ENCODE measurements around the gene EXD3.

EXD3 gene

GRCh38 chr9:137365552-137366444 lies 57.2 kb downstream of the EXD3 start:
- no peak for DNase-seq (ENCODE audit: low spot score)

- DNase-seq (ENCODE audit: low spot score), result no peak
Observed at GRCh38 chr9:137365056-137365455, 57.9 kb downstream of the EXD3 start.

GRCh38 chr9:137359850-137360249 lies 63.1 kb downstream of the EXD3 start:
- DNase-seq (ENCODE audit: low spot score), result no peak

GRCh38 chr9:137358126-137358525 lies 64.8 kb downstream of the EXD3 start:
- DNase-seq (ENCODE audit: low spot score), result no peak

- no peak for DNase-seq (ENCODE audit: low spot score)
Observed at GRCh38 chr9:137357166-137357565, 65.8 kb downstream of the EXD3 start.

GRCh38 chr9:137355761-137356365 lies 67.1 kb downstream of the EXD3 start:
- DNase-seq (ENCODE audit: low spot score), result no peak

GRCh38 chr9:137354845-137355760 lies 67.9 kb downstream of the EXD3 start:
- DNase-seq (ENCODE audit: low spot score), result no peak

- DNase-seq (ENCODE audit: low spot score), result no peak
Observed at GRCh38 chr9:137354153-137354844, 68.7 kb downstream of the EXD3 start.

GRCh38 chr9:137353223-137354152 lies 69.5 kb downstream of the EXD3 start:
- DNase-seq (ENCODE audit: low spot score), result no peak

- no peak for DNase-seq (ENCODE audit: low spot score)
Observed at GRCh38 chr9:137352511-137353222, 70.3 kb downstream of the EXD3 start.

GRCh38 chr9:137351781-137352501 lies 71.0 kb downstream of the EXD3 start:
- DNase-seq (ENCODE audit: low spot score), result no peak

- DNase-seq (ENCODE audit: low spot score), result no peak
Observed at GRCh38 chr9:137350696-137351584, 72.0 kb downstream of the EXD3 start.

- DNase-seq (ENCODE audit: low spot score), result no peak
Observed at GRCh38 chr9:137349471-137350033, 73.4 kb downstream of the EXD3 start.

GRCh38 chr9:137348769-137349470 lies 74.0 kb downstream of the EXD3 start:
- no peak for DNase-seq (ENCODE audit: low spot score)

- no peak for DNase-seq (ENCODE audit: low spot score)
Observed at GRCh38 chr9:137347928-137348327, 75.0 kb downstream of the EXD3 start.

GRCh38 chr9:137342482-137342881 lies 80.5 kb downstream of the EXD3 start:
- no peak for DNase-seq (ENCODE audit: low spot score)

GRCh38 chr9:137341227-137341626 lies 81.7 kb downstream of the EXD3 start:
- no peak for DNase-seq (ENCODE audit: low spot score)
